DMS 273 (cell line): ENCODE results near the gene ATP2B1.

Source experiments
- DNase-seq: peaks from one replicate; lab custom pipeline; 2025; ENCODE audit not compliant: unreplicated experiment; lab: John Stamatoyannopoulos, UW

Gene ATP2B1

GRCh38 chr12:89662623-89663022 is 46.0 kb downstream of the ATP2B1 start:
- DNase-seq: no peak

- no peak for DNase-seq
Measured at GRCh38 chr12:89661706-89662330, 46.8 kb downstream of the ATP2B1 start.

GRCh38 chr12:89657739-89658138 is 50.9 kb downstream of the ATP2B1 start:
- DNase-seq: no peak

GRCh38 chr12:89657066-89657465 is 51.6 kb downstream of the ATP2B1 start:
- DNase-seq: no peak

- DNase-seq: no peak
Measured at GRCh38 chr12:89655841-89656240, 52.8 kb downstream of the ATP2B1 start.

- no peak for DNase-seq
Measured at GRCh38 chr12:89651192-89651591, 57.4 kb downstream of the ATP2B1 start.

GRCh38 chr12:89650239-89650638 is 58.4 kb downstream of the ATP2B1 start:
- DNase-seq: no peak

- no peak for DNase-seq
Measured at GRCh38 chr12:89649820-89650219, 58.8 kb downstream of the ATP2B1 start.

- DNase-seq: no peak
Measured at GRCh38 chr12:89649139-89649538, 59.5 kb downstream of the ATP2B1 start.

- no peak for DNase-seq
Measured at GRCh38 chr12:89648211-89648930, 60.3 kb downstream of the ATP2B1 start.

- DNase-seq: no peak
Measured at GRCh38 chr12:89645434-89645833, 63.2 kb downstream of the ATP2B1 start.

- no peak for DNase-seq
Measured at GRCh38 chr12:89642959-89643358, 65.7 kb downstream of the ATP2B1 start.

GRCh38 chr12:89636776-89637160 is 71.9 kb downstream of the ATP2B1 start:
- no peak for DNase-seq

GRCh38 chr12:89636052-89636775 is 72.4 kb downstream of the ATP2B1 start:
- no peak for DNase-seq

- DNase-seq: no peak
Measured at GRCh38 chr12:89634508-89634907, 74.1 kb downstream of the ATP2B1 start.

GRCh38 chr12:89632778-89633177 is 75.9 kb downstream of the ATP2B1 start:
- no peak for DNase-seq

- no peak for DNase-seq
Measured at GRCh38 chr12:89622115-89622514, 86.5 kb downstream of the ATP2B1 start.

- DNase-seq: no peak
Measured at GRCh38 chr12:89621521-89621920, 87.1 kb downstream of the ATP2B1 start.

GRCh38 chr12:89619764-89620163 is 88.9 kb downstream of the ATP2B1 start:
- no peak for DNase-seq

- DNase-seq: no peak
Measured at GRCh38 chr12:89618113-89618862, 90.3 kb downstream of the ATP2B1 start.

GRCh38 chr12:89610366-89610765 is 98.3 kb downstream of the ATP2B1 start:
- no peak for DNase-seq
